Measurements from ENCODE around the gene KRT3.

- no peak for TF ChIP-seq POLR2AphosphoS5 (IDR thresholded peaks at IDR 0.05; ENCODE audit: low read depth, low read length)
- no peak for TF ChIP-seq TAF1 (IDR thresholded peaks at IDR 0.05; ENCODE audit: borderline replicate concordance, insufficient read depth, low read length)
- TF ChIP-seq REST (IDR thresholded peaks at IDR 0.05; ENCODE audit: insufficient read depth in 1 of 2, low read depth in 2 of 2, low read length in 2 of 2), result no peak
- TF ChIP-seq SIN3A (IDR thresholded peaks at IDR 0.05; ENCODE audit: borderline replicate concordance, insufficient read depth, low read length), result no peak
- TF ChIP-seq FOXP2 (optimal IDR thresholded peaks at IDR 0.05; ENCODE audit: borderline replicate concordance, extremely low read depth, extremely low read length, insufficient read depth), result no peak
Observed at GRCh38 chr12:52805000-52805399, 9.1 kb upstream of the KRT3 start.
